Right atrium auricular region (tissue), 2 donors: Measurements from ENCODE around the gene TM4SF18. TPM values are rescaled to one million over a fixed set of nuclear protein-coding genes. Genes with fewer than 3 reads are reported as not detected.
A peak's percentile ranks its signal among the peaks of the same experiment; 100 is the strongest.

Experiments
- DNase-seq: peaks from one replicate; pipeline ENCODE4 v3.0.0-alpha.2; 2019; ENCODE audit warnings: low spot score
- H3K27ac ChIP-seq, 2 donors: fragments of 200-600 bp; sonication (generic); 1 replicate in 1 of 2; 2 replicates in 1 of 2; pipeline ENCODE4 v1.5.1; 2016 to 2019
- H3K27me3 ChIP-seq, 2 donors: fragments of 200-600 bp; sonication (generic); one replicate each; pipeline versions ENCODE4 v1.5.1 to v1.6.0; 2017 to 2019
- H3K36me3 ChIP-seq: fragments of 200-600 bp; sonication (generic); one replicate; pipeline ENCODE4 v1.5.1; 2016
- H3K4me1 ChIP-seq, 2 donors: fragments of 200-600 bp; sonication (generic); one replicate each; pipeline versions ENCODE4 v1.5.1 to v1.6.0; 2017 to 2019
- H3K4me3 ChIP-seq, 2 donors: fragments of 200-600 bp; sonication (generic); 1 replicate in 1 of 2; 2 replicates in 1 of 2; pipeline ENCODE4 v1.5.1; 2017 to 2019; ENCODE audit warnings: mild to moderate bottlenecking in 1 of 2, moderate library complexity in 1 of 2
- H3K9me3 ChIP-seq, 2 donors: fragments of 200-600 bp; sonication (generic); one replicate each; pipeline ENCODE4 v1.5.1; 2019
- CTCF ChIP-seq, 2 donors: fragments of 200-600 bp; sonication (generic); IDR thresholded peaks; one replicate each; pipeline ENCODE4 v1.5.1; 2019; ENCODE audit warnings: antibody characterized with exemption in 2 of 2
- total RNA-seq, 2 donors: library from RNA; depleted of rRNA; stranded (reverse); fragments of >200 nt; gene quantifications; one replicate each; pipeline ENCODE4 v1.1.0, GENCODE V29; 2016

Gene TM4SF18
- total RNA-seq, 2 donors from 2014 or later = 6.7 to 13.8 TPM

- no peak overlapping the region for H3K27ac ChIP-seq
- no peaks in the 10 kb centered on the region for H3K4me1 ChIP-seq
- no peak overlapping the region for H3K4me3 ChIP-seq
- TF ChIP-seq CTCF (IDR thresholded peaks at IDR 0.05) = no peak
- DNase-seq = no peak
- no peaks in the 10 kb centered on the region for H3K27me3 ChIP-seq
- no peaks in the 10 kb centered on the region for H3K9me3 ChIP-seq
- peaks cover under 1% of the 10 kb centered on the region for H3K36me3 ChIP-seq
These were observed 31.2 kb upstream of the TM4SF18 start for GRCh38 chr3:149364624-149365023.

DNA sequence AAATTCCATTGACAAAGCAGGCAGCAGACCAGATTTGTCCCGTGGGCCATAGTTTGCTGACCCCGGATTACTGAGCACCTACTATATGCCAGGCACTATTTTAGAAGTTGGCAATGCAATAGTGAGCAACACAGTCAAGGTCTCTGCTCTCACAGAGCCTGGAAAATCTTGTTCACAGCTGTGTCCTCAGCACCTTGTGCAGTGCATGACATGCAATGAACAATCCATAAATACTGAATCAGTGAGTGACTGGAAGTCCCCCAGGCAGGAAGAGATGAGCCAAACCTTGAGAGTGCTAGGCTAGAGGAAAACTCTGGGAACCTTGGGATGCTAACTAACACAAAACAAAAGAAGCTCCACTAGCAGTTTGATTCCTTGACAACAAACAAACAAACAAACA is 29.6 kb upstream of the TM4SF18 start:
- H3K4me3 ChIP-seq = no peak overlapping the region
- no peak for TF ChIP-seq CTCF (IDR thresholded peaks at IDR 0.05)
- H3K27ac ChIP-seq = no peak overlapping the region
- no peaks in the 10 kb centered on the region for H3K9me3 ChIP-seq
- H3K4me1 ChIP-seq = no peaks in the 10 kb centered on the region
- DNase-seq = no peak
- no peaks in the 10 kb centered on the region for H3K36me3 ChIP-seq
- no peaks in the 10 kb centered on the region for H3K27me3 ChIP-seq

- Histone ChIP-seq H3K27ac (no peak overlapping the region), H3K4me3 (no peak overlapping the region), H3K36me3 (no peaks in the 10 kb centered on the region), H3K4me1 (no peaks in the 10 kb centered on the region), H3K9me3 (no peaks in the 10 kb centered on the region), H3K27me3 (no peaks in the 10 kb centered on the region)
- TF ChIP-seq CTCF (IDR thresholded peaks at IDR 0.05) = no peak
- no peak for DNase-seq
These were observed 28.9 kb upstream of the TM4SF18 start for GRCh38 chr3:149362366-149362765.

DNA sequence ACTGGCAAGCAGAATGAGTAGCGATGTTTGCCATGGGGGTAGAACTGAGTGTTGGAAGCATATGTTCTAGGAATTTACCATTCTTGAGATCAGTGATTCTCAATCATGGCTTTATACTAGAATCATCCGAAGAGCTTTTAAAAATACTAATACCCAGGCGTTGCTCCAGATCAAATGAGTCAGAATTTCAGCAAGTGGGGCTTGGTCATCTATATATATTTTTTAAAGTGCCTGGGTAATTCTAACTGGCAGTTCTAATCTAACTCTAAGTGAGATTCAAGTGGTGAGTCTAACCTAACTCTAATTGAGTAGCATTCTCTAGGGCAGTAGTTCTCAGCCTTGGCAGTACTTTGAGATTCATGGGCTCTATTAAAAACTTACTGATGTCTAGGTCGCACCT is 23.2 kb upstream of the TM4SF18 start:
- DNase-seq = no peak
- no peak for TF ChIP-seq CTCF (IDR thresholded peaks at IDR 0.05)
- Histone ChIP-seq H3K4me3 (no peak overlapping the region), H3K27ac (peak overlapping the region in 1 of 2 donors; percentile 1), H3K4me1 (no peaks in the 10 kb centered on the region), H3K9me3 (no peaks in the 10 kb centered on the region), H3K36me3 (no peaks in the 10 kb centered on the region), H3K27me3 (no peaks in the 10 kb centered on the region)

GRCh38 chr3:149356044-149356592 is 22.7 kb upstream of the TM4SF18 start:
- peak overlapping the region in 1 of 2 donors; percentile 1 for H3K27ac ChIP-seq
- no peaks in the 10 kb centered on the region for H3K27me3 ChIP-seq
- no peak for TF ChIP-seq CTCF (IDR thresholded peaks at IDR 0.05)
- H3K9me3 ChIP-seq = no peaks in the 10 kb centered on the region
- no peak overlapping the region for H3K4me3 ChIP-seq
- H3K36me3 ChIP-seq = no peaks in the 10 kb centered on the region
- no peaks in the 10 kb centered on the region for H3K4me1 ChIP-seq
- DNase-seq = no peak

- Histone ChIP-seq H3K4me3 (no peak overlapping the region), H3K27ac (no peak overlapping the region), H3K27me3 (no peaks in the 10 kb centered on the region), H3K4me1 (no peaks in the 10 kb centered on the region), H3K36me3 (no peaks in the 10 kb centered on the region), H3K9me3 (no peaks in the 10 kb centered on the region)
- DNase-seq = no peak
- TF ChIP-seq CTCF (IDR thresholded peaks at IDR 0.05) = no peak
These were observed 20.2 kb upstream of the TM4SF18 start for GRCh38 chr3:149353581-149354184.
